ENCODE results near the gene COL4A2.

DNA sequence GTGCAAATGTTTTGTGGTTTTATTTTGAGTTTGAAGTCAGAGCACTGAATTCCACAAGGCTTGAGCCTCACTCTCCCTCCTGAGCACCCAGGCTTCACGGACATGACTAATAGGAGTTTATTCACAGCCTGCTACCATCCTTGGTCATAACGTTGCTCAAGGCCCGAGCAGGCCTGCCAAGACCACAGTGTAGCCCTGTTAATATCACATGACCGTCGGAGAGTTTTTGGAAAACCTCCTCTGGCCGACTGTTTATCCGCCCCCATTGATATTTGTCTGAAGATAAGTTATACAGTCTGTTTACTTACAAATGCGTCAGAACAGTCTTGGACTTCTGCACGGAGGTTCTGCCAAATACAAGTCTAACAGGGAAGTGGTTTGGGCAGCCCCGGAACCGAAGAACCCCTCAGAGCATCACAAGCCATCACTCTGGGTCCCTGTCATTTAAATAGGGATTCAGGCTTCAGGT, 89.9 kb downstream of the COL4A2 start:
- no peak for TF ChIP-seq EZH2 (IDR thresholded peaks at IDR 0.05; ENCODE audit: insufficient read depth, poor library complexity, severe bottlenecking)
- no peak for TF ChIP-seq EZH2phosphoT487 (IDR thresholded peaks at IDR 0.05; ENCODE audit: insufficient read depth, low read depth)
